Measurements from ENCODE around the gene OSBP2.

- TF ChIP-seq, protein P1, sequence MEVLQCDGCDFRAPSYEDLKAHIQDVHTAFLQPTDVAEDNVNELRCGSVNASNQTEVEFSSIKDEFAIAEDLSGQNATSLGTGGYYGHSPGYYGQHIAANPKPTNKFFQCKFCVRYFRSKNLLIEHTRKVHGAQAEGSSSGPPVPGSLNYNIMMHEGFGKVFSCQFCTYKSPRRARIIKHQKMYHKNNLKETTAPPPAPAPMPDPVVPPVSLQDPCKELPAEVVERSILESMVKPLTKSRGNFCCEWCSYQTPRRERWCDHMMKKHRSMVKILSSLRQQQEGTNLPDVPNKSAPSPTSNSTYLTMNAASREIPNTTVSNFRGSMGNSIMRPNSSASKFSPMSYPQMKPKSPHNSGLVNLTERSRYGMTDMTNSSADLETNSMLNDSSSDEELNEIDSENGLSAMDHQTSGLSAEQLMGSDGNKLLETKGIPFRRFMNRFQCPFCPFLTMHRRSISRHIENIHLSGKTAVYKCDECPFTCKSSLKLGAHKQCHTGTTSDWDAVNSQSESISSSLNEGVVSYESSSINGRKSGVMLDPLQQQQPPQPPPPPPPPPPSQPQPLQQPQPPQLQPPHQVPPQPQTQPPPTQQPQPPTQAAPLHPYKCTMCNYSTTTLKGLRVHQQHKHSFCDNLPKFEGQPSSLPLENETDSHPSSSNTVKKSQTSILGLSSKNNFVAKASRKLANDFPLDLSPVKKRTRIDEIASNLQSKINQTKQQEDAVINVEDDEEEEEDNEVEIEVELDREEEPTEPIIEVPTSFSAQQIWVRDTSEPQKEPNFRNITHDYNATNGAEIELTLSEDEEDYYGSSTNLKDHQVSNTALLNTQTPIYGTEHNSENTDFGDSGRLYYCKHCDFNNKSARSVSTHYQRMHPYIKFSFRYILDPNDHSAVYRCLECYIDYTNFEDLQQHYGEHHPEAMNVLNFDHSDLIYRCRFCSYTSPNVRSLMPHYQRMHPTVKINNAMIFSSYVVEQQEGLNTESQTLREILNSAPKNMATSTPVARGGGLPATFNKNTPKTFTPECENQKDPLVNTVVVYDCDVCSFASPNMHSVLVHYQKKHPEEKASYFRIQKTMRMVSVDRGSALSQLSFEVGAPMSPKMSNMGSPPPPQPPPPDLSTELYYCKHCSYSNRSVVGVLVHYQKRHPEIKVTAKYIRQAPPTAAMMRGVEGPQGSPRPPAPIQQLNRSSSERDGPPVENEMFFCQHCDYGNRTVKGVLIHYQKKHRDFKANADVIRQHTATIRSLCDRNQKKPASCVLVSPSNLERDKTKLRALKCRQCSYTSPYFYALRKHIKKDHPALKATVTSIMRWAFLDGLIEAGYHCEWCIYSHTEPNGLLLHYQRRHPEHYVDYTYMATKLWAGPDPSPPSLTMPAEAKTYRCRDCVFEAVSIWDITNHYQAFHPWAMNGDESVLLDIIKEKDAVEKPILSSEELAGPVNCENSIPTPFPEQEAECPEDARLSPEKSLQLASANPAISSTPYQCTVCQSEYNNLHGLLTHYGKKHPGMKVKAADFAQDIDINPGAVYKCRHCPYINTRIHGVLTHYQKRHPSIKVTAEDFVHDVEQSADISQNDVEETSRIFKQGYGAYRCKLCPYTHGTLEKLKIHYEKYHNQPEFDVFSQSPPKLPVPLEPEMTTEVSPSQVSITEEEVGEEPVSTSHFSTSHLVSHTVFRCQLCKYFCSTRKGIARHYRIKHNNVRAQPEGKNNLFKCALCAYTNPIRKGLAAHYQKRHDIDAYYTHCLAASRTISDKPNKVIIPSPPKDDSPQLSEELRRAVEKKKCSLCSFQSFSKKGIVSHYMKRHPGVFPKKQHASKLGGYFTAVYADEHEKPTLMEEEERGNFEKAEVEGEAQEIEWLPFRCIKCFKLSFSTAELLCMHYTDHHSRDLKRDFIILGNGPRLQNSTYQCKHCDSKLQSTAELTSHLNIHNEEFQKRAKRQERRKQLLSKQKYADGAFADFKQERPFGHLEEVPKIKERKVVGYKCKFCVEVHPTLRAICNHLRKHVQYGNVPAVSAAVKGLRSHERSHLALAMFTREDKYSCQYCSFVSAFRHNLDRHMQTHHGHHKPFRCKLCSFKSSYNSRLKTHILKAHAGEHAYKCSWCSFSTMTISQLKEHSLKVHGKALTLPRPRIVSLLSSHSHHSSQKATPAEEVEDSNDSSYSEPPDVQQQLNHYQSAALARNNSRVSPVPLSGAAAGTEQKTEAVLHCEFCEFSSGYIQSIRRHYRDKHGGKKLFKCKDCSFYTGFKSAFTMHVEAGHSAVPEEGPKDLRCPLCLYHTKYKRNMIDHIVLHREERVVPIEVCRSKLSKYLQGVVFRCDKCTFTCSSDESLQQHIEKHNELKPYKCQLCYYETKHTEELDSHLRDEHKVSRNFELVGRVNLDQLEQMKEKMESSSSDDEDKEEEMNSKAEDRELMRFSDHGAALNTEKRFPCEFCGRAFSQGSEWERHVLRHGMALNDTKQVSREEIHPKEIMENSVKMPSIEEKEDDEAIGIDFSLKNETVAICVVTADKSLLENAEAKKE (CRISPR knock-in tag; IDR thresholded peaks at IDR 0.05): no peak
- TF ChIP-seq ZNF114 (CRISPR knock-in tag; IDR thresholded peaks at IDR 0.05): no peak
- TF ChIP-seq, protein P2, sequence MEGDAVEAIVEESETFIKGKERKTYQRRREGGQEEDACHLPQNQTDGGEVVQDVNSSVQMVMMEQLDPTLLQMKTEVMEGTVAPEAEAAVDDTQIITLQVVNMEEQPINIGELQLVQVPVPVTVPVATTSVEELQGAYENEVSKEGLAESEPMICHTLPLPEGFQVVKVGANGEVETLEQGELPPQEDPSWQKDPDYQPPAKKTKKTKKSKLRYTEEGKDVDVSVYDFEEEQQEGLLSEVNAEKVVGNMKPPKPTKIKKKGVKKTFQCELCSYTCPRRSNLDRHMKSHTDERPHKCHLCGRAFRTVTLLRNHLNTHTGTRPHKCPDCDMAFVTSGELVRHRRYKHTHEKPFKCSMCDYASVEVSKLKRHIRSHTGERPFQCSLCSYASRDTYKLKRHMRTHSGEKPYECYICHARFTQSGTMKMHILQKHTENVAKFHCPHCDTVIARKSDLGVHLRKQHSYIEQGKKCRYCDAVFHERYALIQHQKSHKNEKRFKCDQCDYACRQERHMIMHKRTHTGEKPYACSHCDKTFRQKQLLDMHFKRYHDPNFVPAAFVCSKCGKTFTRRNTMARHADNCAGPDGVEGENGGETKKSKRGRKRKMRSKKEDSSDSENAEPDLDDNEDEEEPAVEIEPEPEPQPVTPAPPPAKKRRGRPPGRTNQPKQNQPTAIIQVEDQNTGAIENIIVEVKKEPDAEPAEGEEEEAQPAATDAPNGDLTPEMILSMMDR (conservative IDR thresholded peaks at IDR 0.05; ENCODE audit: low read depth in 2 of 2): no peak
Observed at GRCh38 chr22:30953206-30953605, 258.5 kb downstream of the OSBP2 start.
